ENCODE results near the gene PPIF. TPM values are rescaled to one million over a fixed set of nuclear protein-coding genes. Genes with fewer than 3 reads are reported as not detected.
A peak's percentile ranks its signal among the peaks of the same experiment; 100 is the strongest.

Gene PPIF
- total and polyA plus RNA-seq, 2 of the 4 experiments (the other 2 are of a cell fraction): 29.2 to 130 TPM

- Histone ChIP-seq H3K18ac (ENCODE audit: low read depth, low read length) (peak overlapping the region; percentile 84; the same call in 1 of the 2 replicates), H3K4ac (ENCODE audit: low read depth, low read length) (peak overlapping the region; percentile 43), H2AFZ (replicated peaks; ENCODE audit: low read length, poor library complexity) (no peak overlapping the region), H2AK9ac (replicated peaks; ENCODE audit: low read depth, low read length, poor library complexity) (peak overlapping the region; percentile 22), H4K20me1 (ENCODE audit: insufficient read depth, low read length) (no peaks in the 10 kb centered on the region), H3K27me3 (ENCODE audit: control insufficient read depth, insufficient read depth, low read length) (no peaks in the 10 kb centered on the region), H3K4me2 (ENCODE audit: low read depth, low read length) (no peak overlapping the region), H3K9me1 (ENCODE audit: insufficient read depth, low read length) (peaks cover 42% of the 10 kb centered on the region), H3K56ac (ENCODE audit: extremely low read depth, insufficient read depth, low read length) (no peak overlapping the region), H4K91ac (ENCODE audit: insufficient read depth, low read depth, low read length) (peak overlapping the region; percentile 85), H2AK5ac (ENCODE audit: low read depth, low read length) (peak overlapping the region; percentile 85), H3K23ac (ENCODE audit: low read depth, low read length) (no peak overlapping the region), H2BK5ac (ENCODE audit: low read depth, low read length, poor library complexity, severe bottlenecking) (peak overlapping the region; percentile 92), H3K4me3 (ENCODE audit: insufficient read depth, low read depth, low read length) (no peak overlapping the region), H2BK15ac (ENCODE audit: low read depth, low read length) (peak overlapping the region; percentile 77; the same call in 2 of the 3 replicates), H4K8ac (ENCODE audit: low read depth in 2 of 2, low read length in 2 of 2) (0 out of 4 replicates have a peak overlapping the region, but pooled peaks of 1 of the 2 experiments have one; percentile 1), H3K14ac (replicated peaks; ENCODE audit: low read depth, low read length) (peak overlapping the region; percentile 47; the same call in 1 of the 2 replicates), H3K79me1 (ENCODE audit: low read depth in 1 of 2, low read length in 2 of 2) (peaks cover 0 to 14% of the 10 kb centered on the region in 2 experiments; a peak in 1 of 4 replicates), H4K5ac (ENCODE audit: low read depth, low read length) (no peak overlapping the region; the same call in 1 of the 2 replicates), H3K9me3 (ENCODE audit: control insufficient read depth, insufficient read depth, low read length) (no peaks in the 10 kb centered on the region), H3K36me3 (ENCODE audit: control insufficient read depth, insufficient read depth, low read length) (peaks cover 2% of the 10 kb centered on the region), H3K27ac (ENCODE audit: insufficient read depth, low read length) (no peak overlapping the region), H2BK20ac (ENCODE audit: low read depth, low read length) (peak overlapping the region; percentile 47; the same call in 1 of the 2 replicates), H3K9ac (ENCODE audit: low read depth, low read length) (no peak overlapping the region), H3K4me1 (ENCODE audit: control insufficient read depth, insufficient read depth, low read length) (peaks cover 37% of the 10 kb centered on the region), H2BK120ac (ENCODE audit: low read depth, low read length) (peak overlapping the region; percentile 95; the same call in 1 of the 2 replicates)
- CTCF ChIA-PET: no interaction called here
- dilution Hi-C loops (cut with HindIII; ENCODE audit: low sequenced_read_pairs, unreplicated experiment): no loop called here
- BruUV-seq (replicated peaks): no TSS peak
- ATAC-seq (ENCODE audit: low read depth) (no peak), DNase-seq (no peak)
- POLR2A ChIA-PET (ENCODE audit: unreplicated experiment): no interaction called here
- in situ Hi-C loops (cut with MboI; ENCODE audit: low sequenced_read_pairs): no loop called here
- intact Hi-C loops (cut with micrococcal nuclease): no loop called here
- 100% methylated on average over 2 of the region's 2 CpGs; no CpG with 5 or more reads in 1 of the 2 experiments for WGBS, 2 experiments (ENCODE audit: extremely low coverage in 2 of 2, insufficient read length in 1 of 2)
- TF ChIP-seq USF2 (IDR thresholded peaks at IDR 0.05; ENCODE audit: low read depth, low read length) (no peak), RFX5 (IDR thresholded peaks at IDR 0.05; ENCODE audit: low read depth, low read length) (no peak), BHLHE40 (IDR thresholded peaks at IDR 0.05; ENCODE audit: low read depth, low read length) (no peak), MXI1 (IDR thresholded peaks at IDR 0.05; ENCODE audit: borderline replicate concordance, low read depth, low read length) (no peak), RCOR1 (IDR thresholded peaks at IDR 0.05; ENCODE audit: insufficient replicate concordance, low read length) (no peak), CEBPB (IDR thresholded peaks at IDR 0.05; ENCODE audit: low read depth, low read length) (no peak), SMC3 (IDR thresholded peaks at IDR 0.05; ENCODE audit: low read depth, low read length) (no peak), MAZ (IDR thresholded peaks at IDR 0.05; ENCODE audit: borderline replicate concordance, low read depth, low read length) (no peak), RAD21 (IDR thresholded peaks at IDR 0.05; ENCODE audit: low read length) (no peak), FOS (IDR thresholded peaks at IDR 0.05; ENCODE audit: low read depth, low read length) (no peak), NFE2L2 (IDR thresholded peaks at IDR 0.05; ENCODE audit: low read depth, low read length) (no peak), MAFK (IDR thresholded peaks at IDR 0.05; ENCODE audit: low read depth, low read length) (no peak), POLR2A (IDR thresholded peaks at IDR 0.05; ENCODE audit: low read depth, low read length) (no peak), CHD1 (IDR thresholded peaks at IDR 0.05; ENCODE audit: low read depth, low read length) (no peak)
- TF ChIP-seq, protein P1, sequence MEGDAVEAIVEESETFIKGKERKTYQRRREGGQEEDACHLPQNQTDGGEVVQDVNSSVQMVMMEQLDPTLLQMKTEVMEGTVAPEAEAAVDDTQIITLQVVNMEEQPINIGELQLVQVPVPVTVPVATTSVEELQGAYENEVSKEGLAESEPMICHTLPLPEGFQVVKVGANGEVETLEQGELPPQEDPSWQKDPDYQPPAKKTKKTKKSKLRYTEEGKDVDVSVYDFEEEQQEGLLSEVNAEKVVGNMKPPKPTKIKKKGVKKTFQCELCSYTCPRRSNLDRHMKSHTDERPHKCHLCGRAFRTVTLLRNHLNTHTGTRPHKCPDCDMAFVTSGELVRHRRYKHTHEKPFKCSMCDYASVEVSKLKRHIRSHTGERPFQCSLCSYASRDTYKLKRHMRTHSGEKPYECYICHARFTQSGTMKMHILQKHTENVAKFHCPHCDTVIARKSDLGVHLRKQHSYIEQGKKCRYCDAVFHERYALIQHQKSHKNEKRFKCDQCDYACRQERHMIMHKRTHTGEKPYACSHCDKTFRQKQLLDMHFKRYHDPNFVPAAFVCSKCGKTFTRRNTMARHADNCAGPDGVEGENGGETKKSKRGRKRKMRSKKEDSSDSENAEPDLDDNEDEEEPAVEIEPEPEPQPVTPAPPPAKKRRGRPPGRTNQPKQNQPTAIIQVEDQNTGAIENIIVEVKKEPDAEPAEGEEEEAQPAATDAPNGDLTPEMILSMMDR (conservative IDR thresholded peaks at IDR 0.05; ENCODE audit: low read depth, low read length): no peak
- TF ChIP-seq, protein P2, sequence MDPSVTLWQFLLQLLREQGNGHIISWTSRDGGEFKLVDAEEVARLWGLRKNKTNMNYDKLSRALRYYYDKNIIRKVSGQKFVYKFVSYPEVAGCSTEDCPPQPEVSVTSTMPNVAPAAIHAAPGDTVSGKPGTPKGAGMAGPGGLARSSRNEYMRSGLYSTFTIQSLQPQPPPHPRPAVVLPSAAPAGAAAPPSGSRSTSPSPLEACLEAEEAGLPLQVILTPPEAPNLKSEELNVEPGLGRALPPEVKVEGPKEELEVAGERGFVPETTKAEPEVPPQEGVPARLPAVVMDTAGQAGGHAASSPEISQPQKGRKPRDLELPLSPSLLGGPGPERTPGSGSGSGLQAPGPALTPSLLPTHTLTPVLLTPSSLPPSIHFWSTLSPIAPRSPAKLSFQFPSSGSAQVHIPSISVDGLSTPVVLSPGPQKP (IDR thresholded peaks at IDR 0.05; ENCODE audit: borderline replicate concordance, low read depth, low read length): no peak
These were observed 27.0 kb upstream of the PPIF start for GRCh38 chr10:79320316-79320715.
